HepG2 (cell line): ENCODE measurements around the gene SMIM24. TPM values are rescaled to one million over a fixed set of nuclear protein-coding genes. Genes with fewer than 3 reads are reported as not detected.

ENCODE experiments used
- ATAC-seq: fragments of 200-7000 bp; cut with Tn5 transposase; 3 replicates; pipeline ENCODE4 v1.9.1; 2020; ENCODE audit warnings: mild to moderate bottlenecking, moderate library complexity
- BruUV-seq: library from RNA; stranded (reverse); fragments of 400-500 nt; replicated peaks from 2 replicates; lab custom pipeline; 2021; lab: Mats Ljungman, UMichigan
- CTCF ChIA-PET: fragments of 300-600 bp; formaldehyde crosslinking; extraction: SDS; loops from one replicate; lab custom pipeline; 2021; ENCODE audit warnings: low total read pairs, inconsistent platforms, low intra/inter-chr PET ratio; lab: Yijun Ruan, JAX
- POLR2A ChIA-PET: fragments of 350-600 bp; sonication (Branson Sonifier 250); formaldehyde crosslinking; loops from one replicate; lab custom pipeline; 2020; ENCODE audit warnings: antibody characterized with exemption, inconsistent platforms; lab: Yijun Ruan, JAX
- DNase-seq: peaks from one replicate; pipeline ENCODE4 v3.0.0-alpha.2; 2015; ENCODE audit warnings: low spot score
- FAIRE-seq: peaks from 3 replicates; lab custom pipeline; 2011; peaks lifted over from hg19 to GRCh38; lab: Jason Lieb, UNC
- H2AFZ ChIP-seq: one replicate; pipeline ENCODE4 v1.6.1; 2011; ENCODE audit warnings: low read length, inconsistent platforms
- H3K27ac ChIP-seq: fragments of 300-600 bp; 3 replicates; pipeline ENCODE4 v1.8.0; 2011; ENCODE audit warnings: mixed run types, mild to moderate bottlenecking, mixed read lengths, low read length, inconsistent platforms; ENCODE audit not compliant: insufficient read depth; ENCODE audit errors: extremely low read length
- H3K27me3 ChIP-seq, 2 experiments: fragments of 200-600 bp in 1 of 2; 2 replicates in 1 of 2; 3 replicates in 1 of 2; pipeline versions ENCODE4 v1.6.0 to v1.8.0; 2011; ENCODE audit warnings: low read length in 2 of 2, mild to moderate bottlenecking in 2 of 2, moderate library complexity in 2 of 2, inconsistent platforms in 1 of 2; ENCODE audit not compliant: insufficient read depth in 2 of 2, control insufficient read depth in 1 of 2
- H3K36me3 ChIP-seq, 2 experiments: fragments of 200-600 bp in 1 of 2; replicated peaks in 1 of 2; 2 replicates in 1 of 2; 3 replicates in 1 of 2; pipeline versions ENCODE4 v1.5.1 to v1.8.0; 2011; ENCODE audit warnings: low read length in 2 of 2, inconsistent platforms in 1 of 2; ENCODE audit not compliant: insufficient read depth in 2 of 2, control insufficient read depth in 1 of 2
- H3K4me1 ChIP-seq: 2 replicates; pipeline ENCODE4 v1.5.1; 2012; ENCODE audit warnings: low read length, inconsistent platforms; ENCODE audit not compliant: insufficient read depth
- H3K4me2 ChIP-seq: 2 replicates; pipeline ENCODE4 v1.6.0; 2011; ENCODE audit warnings: low read depth, low read length, inconsistent platforms
- H3K4me3 ChIP-seq, 3 experiments: fragments of 200-600 bp in 1 of 3; sonication (generic), shearing (Covaris generic) in 1 of 3; replicated peaks in 1 of 3; 2 replicates each; pipeline ENCODE4 v1.5.1; 2011 to 2016; ENCODE audit warnings: low read length in 3 of 3, inconsistent platforms in 2 of 3, low read depth in 2 of 3, mild to moderate bottlenecking in 2 of 3, control low read depth in 1 of 3, mixed read lengths in 1 of 3; ENCODE audit not compliant: insufficient read depth in 1 of 3
- H3K79me2 ChIP-seq: one replicate; pipeline ENCODE4 v1.6.1; 2011; ENCODE audit warnings: low read length, inconsistent platforms; ENCODE audit not compliant: insufficient read depth
- H3K9ac ChIP-seq: 2 replicates; pipeline ENCODE4 v1.6.0; 2011; ENCODE audit warnings: mild to moderate bottlenecking, low read depth, low read length, inconsistent platforms; ENCODE audit not compliant: insufficient read depth
- H3K9me3 ChIP-seq: 2 replicates; pipeline ENCODE4 v1.5.1; 2012; ENCODE audit warnings: mild to moderate bottlenecking, low read length
- H4K20me1 ChIP-seq: 2 replicates; pipeline ENCODE4 v1.6.0; 2011; ENCODE audit warnings: inconsistent platforms, mild to moderate bottlenecking, low read length, moderate library complexity; ENCODE audit not compliant: insufficient read depth
- CEBPB ChIP-seq: IDR thresholded peaks from 2 replicates; pipeline ENCODE4 v1.6.1; 2011; ENCODE audit warnings: low read depth, low read length, improper control_type of control experiment, borderline replicate concordance
- CEBPG ChIP-seq: IDR thresholded peaks from 2 replicates; pipeline ENCODE4 v1.6.1; 2016
- PBX2 ChIP-seq: IDR thresholded peaks from 2 replicates; pipeline ENCODE4 v1.6.1; 2016; ENCODE audit warnings: control low read depth
- ZBTB49 ChIP-seq: sonication (generic); formaldehyde crosslinking; IDR thresholded peaks from 2 replicates; pipeline ENCODE4 v1.4.0; 2020; ENCODE audit warnings: missing genetic modification reagents, borderline replicate concordance
- ZNF7 ChIP-seq: IDR thresholded peaks from 2 replicates; pipeline ENCODE4 v1.6.1; 2016; ENCODE audit warnings: missing biosample characterization, missing genetic modification reagents
- WGBS: methylation state at CpG from one replicate; pipeline ENCODE4 v1.1.6; 2017; ENCODE audit warnings: low lambda C conversion rate; 5-methylcytosine and 5-hydroxymethylcytosine counted together
- in situ Hi-C: cut with HindIII; loops from 2 replicates; pipeline ENCODE4 v1.10.0; 2017; ENCODE audit warnings: low pct_unique_long_range_greater_than_20kb; ENCODE audit not compliant: extremely low pct_ligation_motif_present
- intact Hi-C: fragments of 100-400 bp; cut with micrococcal nuclease; formaldehyde crosslinking; loops from one replicate; pipeline ENCODE4 v1.10.0; 2022; ENCODE audit not compliant: unreplicated experiment
- polyA plus RNA-seq, 8 experiments: library from polyadenylated mRNA; depleted of rRNA in 3 of 8; stranded (reverse) in 7 of 8; unstranded in 1 of 8; fragments of >200 nt; fragmentation: Illumina TruSeq in 4 of 8; extraction: Trizol in 4 of 8; gene quantifications; 2 replicates each; pipeline versions ENCODE4 v1.2.1 to v1.2.3, GENCODE V29; 2011 to 2016; ENCODE audit warnings: low read depth in 4 of 8, missing spikeins in 1 of 8, mixed read lengths in 1 of 8; ENCODE audit not compliant: insufficient read depth in 1 of 8
- total RNA-seq, 5 experiments: library from RNA; depleted of rRNA; stranded (reverse); fragments of >200 nt; fragmentation: Illumina TruSeq; extraction: Trizol; gene quantifications; 2 replicates each; pipeline ENCODE4 v1.2.3, GENCODE V29; 2016; ENCODE audit warnings: low read depth in 1 of 5

SMIM24 gene
- total and polyA plus RNA-seq, 2 of the 13 experiments (the other 11 are each of a cell fraction or from before 2014, with no cell fraction given): 11.2 to 70.6 TPM

GRCh38 chr19:3504735-3505134, 24.4 kb upstream of the SMIM24 start:
- Histone ChIP-seq H2AFZ (no peak overlapping the region), H3K27me3 (no peaks in the 10 kb centered on the region; a peak in 1 of 5 replicates), H3K79me2 (peaks cover 37% of the 10 kb centered on the region), H3K27ac (no peak overlapping the region), H3K4me2 (peak overlapping the region; percentile 73; the same call in 1 of the 2 replicates), H3K9me3 (no peaks in the 10 kb centered on the region), H3K4me3 (no peak overlapping the region; a peak in 1 of 6 replicates), H3K9ac (no peak overlapping the region), H3K36me3 (peaks cover 3 to 7% of the 10 kb centered on the region in 2 experiments; a peak in 3 of 5 replicates), H3K4me1 (peaks cover 59% of the 10 kb centered on the region), H4K20me1 (no peaks in the 10 kb centered on the region; the same call in 1 of the 2 replicates)
- POLR2A ChIA-PET: no interaction called here
- BruUV-seq: no TSS peak
- DNase-seq (no peak), ATAC-seq (no peak), FAIRE-seq (no peak)
- 57% methylated on average over 5 of the region's 5 CpGs for WGBS
- TF ChIP-seq CEBPG (CRISPR knock-in tag) (peak; percentile 27; the same call in 1 of the 2 replicates), ZNF7 (CRISPR knock-in tag) (0 out of 2 replicates have a peak, but pooled peaks have one; percentile 24), ZBTB49 (CRISPR knock-in tag) (no peak), CEBPB (peak; percentile 52; the same call in 1 of the 2 replicates), PBX2 (no peak)
- in situ Hi-C loops (no loop called here), intact Hi-C loops (loop anchor here (5.0 kb wide), 1 partner anchor 68 kb away; the partner anchor contains the start of gene HMG20B)
- CTCF ChIA-PET: no interaction called here
